Measurements from ENCODE around the gene CYSTM1. TPM values are rescaled to one million over a fixed set of nuclear protein-coding genes. Genes with fewer than 3 reads are reported as not detected.

Gene CYSTM1
- polyA plus RNA-seq, 2 of the 4 experiments (the other 2 are of a cell fraction): 76.8 to 103 TPM

GRCh38 chr5:140134277-140134935 lies 40.6 kb upstream of the CYSTM1 start:
- Histone ChIP-seq H3K4me1 (0 out of 3 replicates have a peak, but pooled peaks cover 5% of the 10 kb centered on the region), H3K4me2 (no peak overlapping the region), H3K9me3 (no peaks in the 10 kb centered on the region), H3K27ac (no peak overlapping the region), H3K4me3 (no peak overlapping the region)
- FAIRE-seq (no peak), ATAC-seq (no peak), DNase-seq (ENCODE audit: low read depth in 1 of 2, low spot score in 1 of 2) (no peak)
- no peak for TF ChIP-seq KDM5A (IDR thresholded peaks at IDR 0.05)
- no peak for TF ChIP-seq BCL3 (IDR thresholded peaks at IDR 0.05)
- no peak for TF ChIP-seq CHD2 (IDR thresholded peaks at IDR 0.05; ENCODE audit: low read length, partially characterized antibody)
- TF ChIP-seq NFE2L2 (conservative IDR thresholded peaks at IDR 0.05; ENCODE audit: low read length): no peak
- no peak for TF ChIP-seq HDAC2 (IDR thresholded peaks at IDR 0.05)
- no peak for TF ChIP-seq HMGXB4 (CRISPR knock-in tag; IDR thresholded peaks at IDR 0.05; ENCODE audit: borderline replicate concordance)
- TF ChIP-seq HOXB5 (CRISPR knock-in tag; IDR thresholded peaks at IDR 0.05): no peak
- TF ChIP-seq POLR2A (IDR thresholded peaks at IDR 0.05; ENCODE audit: low read length): no peak
- TF ChIP-seq CBX8 (IDR thresholded peaks at IDR 0.05): no peak
- TF ChIP-seq RCOR1 (IDR thresholded peaks at IDR 0.05; ENCODE audit: low read depth, low read length): no peak
- no peak for TF ChIP-seq USF2 (IDR thresholded peaks at IDR 0.05)
- no peak for TF ChIP-seq HEYL (CRISPR knock-in tag; IDR thresholded peaks at IDR 0.05)
- TF ChIP-seq CEBPB (IDR thresholded peaks at IDR 0.05): no peak
- no peak for TF ChIP-seq E2F6 (IDR thresholded peaks at IDR 0.05; ENCODE audit: borderline replicate concordance, low read depth)
- no peak for TF ChIP-seq HOXB13 (CRISPR knock-in tag; IDR thresholded peaks at IDR 0.05; ENCODE audit: low read depth)
- no peak for TF ChIP-seq FOXS1 (CRISPR knock-in tag; IDR thresholded peaks at IDR 0.05)
- TF ChIP-seq CHD4 (IDR thresholded peaks at IDR 0.05; ENCODE audit: borderline replicate concordance): no peak
- TF ChIP-seq NR3C1 (IDR thresholded peaks at IDR 0.05): no peak
- CTCF ChIA-PET: interaction anchor here (0.6 to 7.9 kb wide), 10 partner anchors 11 to 415 kb away, joined by 3 to 114 read pairs (median 4); no protein-coding TSS in a partner anchor
- POLR2A ChIA-PET: no interaction called here
- 98% methylated on average over 2 of the region's 2 CpGs for WGBS (ENCODE audit: missing lambda C conversion rate)

GRCh38 chr5:140135127-140135526 lies 39.9 kb upstream of the CYSTM1 start:
- POLR2A ChIA-PET: no interaction called here

More at GRCh38 chr5:140135127-140135526, 39.9 kb upstream of the CYSTM1 start:
- DNase-seq (ENCODE audit: low read depth in 1 of 2, low spot score in 1 of 2) (no peak), FAIRE-seq (no peak), ATAC-seq (no peak)
- Histone ChIP-seq H3K27ac (no peak overlapping the region), H3K4me1 (0 out of 3 replicates have a peak, but pooled peaks cover 5% of the 10 kb centered on the region), H3K9me3 (no peaks in the 10 kb centered on the region), H3K4me3 (no peak overlapping the region), H3K4me2 (no peak overlapping the region)
- CTCF ChIA-PET: interaction anchor here (0.6 to 7.9 kb wide), 6 partner anchors 10 to 414 kb away, joined by 3 to 114 read pairs (median 4); no protein-coding TSS in a partner anchor
- TF ChIP-seq JUN (IDR thresholded peaks at IDR 0.05) (no peak), MAX (IDR thresholded peaks at IDR 0.05) (no peak), MAZ (IDR thresholded peaks at IDR 0.05; ENCODE audit: borderline replicate concordance, low read depth, low read length) (no peak), POLR2AphosphoS2 (conservative IDR thresholded peaks at IDR 0.05; ENCODE audit: low read length) (no peak), PHF8 (IDR thresholded peaks at IDR 0.05; ENCODE audit: borderline replicate concordance, low read depth) (no peak), HOXB13 (CRISPR knock-in tag; IDR thresholded peaks at IDR 0.05; ENCODE audit: low read depth) (no peak), NR3C1 (IDR thresholded peaks at IDR 0.05) (no peak), HOXA7 (CRISPR knock-in tag; IDR thresholded peaks at IDR 0.05) (no peak), EP300 (IDR thresholded peaks at IDR 0.05) (no peak), HMGXB4 (CRISPR knock-in tag; IDR thresholded peaks at IDR 0.05; ENCODE audit: borderline replicate concordance) (no peak), CTCF (IDR thresholded peaks at IDR 0.05) (no peak), FOSB (CRISPR knock-in tag; IDR thresholded peaks at IDR 0.05) (no peak), RCOR1 (IDR thresholded peaks at IDR 0.05; ENCODE audit: low read depth, low read length) (no peak), RFX5 (IDR thresholded peaks at IDR 0.05) (no peak)

All from A549 (cell line).